Naive thymus-derived CD8-positive, alpha-beta T cell (primary cell): ENCODE measurements around the gene KLHDC8A. TPM values are rescaled to one million over a fixed set of nuclear protein-coding genes. Genes with fewer than 3 reads are reported as not detected.
"Not testable (repeated sequence)": the region's sequence is repeated elsewhere in the genome, so short reads cannot be mapped to it uniquely, and the experiment has no call there.

Experiments
- ATAC-seq, 2 donors: fragments of 150-1000 bp; cut with Tn5 transposase in 1 of 2; sonication (Bioruptor Pico), chemical (Tn5 transposase) in 1 of 2; 1 replicate in 1 of 2; 2 replicates in 1 of 2; pipeline ENCODE4 v1.10.0; 2021; ENCODE audit warnings: mild to moderate bottlenecking in 2 of 2, moderate library complexity in 2 of 2
- POLR2A ChIA-PET: fragments of 350-600 bp; sonication (Branson Sonifier 250); formaldehyde crosslinking; loops from one replicate; lab custom pipeline; 2021; ENCODE audit warnings: antibody characterized with exemption; lab: Charles Lee
- DNase-seq, 10 donors: peaks; one replicate each; pipeline versions ENCODE4 v3.0.0 to v3.0.0-alpha.2; 2020 to 2022
- H3K27ac Mint-ChIP-seq, 10 donors: one replicate each; pipeline ENCODE4 v1.8.0; 2020 to 2022; ENCODE audit warnings: mild to moderate bottlenecking in 10 of 10, mixed read lengths in 10 of 10, moderate library complexity in 4 of 10, inconsistent platforms in 1 of 10
- H3K27me3 Mint-ChIP-seq, 5 donors: one replicate each; pipeline ENCODE4 v1.8.0; 2021 to 2022; ENCODE audit warnings: mixed read lengths in 5 of 5
- H3K36me3 Mint-ChIP-seq, 3 donors: one replicate each; pipeline ENCODE4 v1.8.0; 2020 to 2022; ENCODE audit warnings: mixed read lengths in 3 of 3, mild to moderate bottlenecking in 2 of 3, inconsistent platforms in 1 of 3
- H3K4me1 Mint-ChIP-seq, 4 donors: one replicate each; pipeline ENCODE4 v1.8.0; 2021 to 2022; ENCODE audit warnings: mixed read lengths in 4 of 4
- H3K4me3 Mint-ChIP-seq, 10 donors: one replicate each; pipeline ENCODE4 v1.8.0; 2020 to 2022; ENCODE audit warnings: mild to moderate bottlenecking in 10 of 10, mixed read lengths in 10 of 10, moderate library complexity in 6 of 10, inconsistent platforms in 1 of 10
- H3K9me3 Mint-ChIP-seq, 9 donors: one replicate each; pipeline ENCODE4 v1.8.0; 2020 to 2022; ENCODE audit warnings: mixed read lengths in 9 of 9, mild to moderate bottlenecking in 3 of 9, inconsistent platforms in 1 of 9, moderate library complexity in 1 of 9
- polyA plus RNA-seq, 3 donors: library from polyadenylated mRNA; unstranded; fragments of 300-500 nt; fragmentation: Illumina TruSeq; gene quantifications; one replicate each; pipeline ENCODE4 v1.2.3, GENCODE V29; 2021
- total RNA-seq, 8 experiments: library from RNA in 2 of 8; stranded (reverse) in 2 of 8; gene quantifications; one replicate each; pipeline ENCODE4 v1.2.3 and lab custom pipeline; 2021 to 2026

KLHDC8A gene
- total and polyA plus RNA-seq, 5 experiments from 2014 or later = not detected

- peaks cover 33 to 88% (median 85%) of the 10 kb centered on the region in 4 donors for H3K4me1 Mint-ChIP-seq
- peak overlapping the region in 1 of 10 donors; percentile 18 for H3K4me3 Mint-ChIP-seq
- POLR2A ChIA-PET = interaction anchor here (3.0 to 11.3 kb wide), 5 partner anchors 9 to 24 kb away, joined by 8 to 259 read pairs (median 44); partner anchors contain the start of gene NUAK2
- not testable (repeated sequence) for DNase-seq, H3K27me3 Mint-ChIP-seq, H3K9me3 Mint-ChIP-seq, ATAC-seq
- peaks cover 0 to 20% (median 4%) of the 10 kb centered on the region in 3 donors for H3K36me3 Mint-ChIP-seq
- peak overlapping the region in 8 of 10 donors; percentile 56 to 88 (median 84) for H3K27ac Mint-ChIP-seq
Measured at GRCh38 chr1:205297546-205298177, 59.1 kb downstream of the KLHDC8A start.

DNA sequence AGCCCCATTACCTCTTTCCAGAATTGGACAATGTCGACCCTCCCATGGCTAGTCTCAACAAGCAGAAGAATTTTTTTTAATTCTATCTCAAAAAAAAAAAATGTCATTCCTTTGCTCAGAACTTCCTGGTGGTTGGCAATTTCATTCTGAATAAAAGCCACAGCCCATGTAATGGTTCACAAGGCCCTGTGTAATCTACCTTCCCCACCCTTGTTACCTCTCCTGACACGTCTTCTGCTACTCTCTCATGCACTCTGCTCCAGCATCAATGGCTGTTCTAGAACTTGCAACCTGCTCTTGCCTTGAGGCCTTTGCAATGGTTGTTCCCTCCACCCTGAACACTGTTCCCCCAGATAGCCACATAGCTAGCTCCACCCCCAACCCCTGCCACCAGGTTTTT, 60.6 kb downstream of the KLHDC8A start:
- Mint-ChIP-seq H3K9me3 (no peaks in the 10 kb centered on the region), H3K27ac (peak overlapping the region; percentile 56 to 93 (median 78)), H3K4me3 (peak overlapping the region in 7 of 10 donors; percentile 9 to 67 (median 23)), H3K36me3 (peaks cover 0 to 6% (median 0%) of the 10 kb centered on the region in 3 donors), H3K27me3 (no peaks in the 10 kb centered on the region), H3K4me1 (peaks cover 38 to 92% (median 87%) of the 10 kb centered on the region in 4 donors)
- POLR2A ChIA-PET = interaction anchor here (0.9 to 11.3 kb wide), 4 partner anchors 8 to 21 kb away, joined by 5 to 259 read pairs (median 63); partner anchors contain the start of gene NUAK2
- DNase-seq (no peak), ATAC-seq (peak; percentile 48 to 74)

DNA sequence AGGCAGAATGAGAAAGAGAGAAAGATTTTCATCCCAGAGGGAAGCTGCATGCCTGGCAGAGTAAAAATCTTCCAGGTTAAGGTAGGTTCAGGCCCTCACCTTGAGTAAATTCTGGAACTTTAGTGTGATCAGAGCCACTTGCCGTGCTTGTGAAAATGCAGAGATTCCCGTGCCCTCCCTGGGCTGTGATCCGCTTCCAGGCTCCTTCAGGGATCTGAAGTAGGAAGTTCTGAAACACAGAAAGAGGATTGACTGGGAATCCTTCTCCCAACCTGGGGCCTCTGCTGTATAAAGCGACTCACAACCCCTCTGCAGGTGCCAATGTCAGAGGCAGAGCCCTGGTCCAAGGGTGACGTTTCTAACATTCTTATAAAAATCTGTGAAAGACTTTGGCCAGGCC, 61.8 kb downstream of the KLHDC8A start:
- Mint-ChIP-seq H3K36me3 (no peaks in the 10 kb centered on the region), H3K27me3 (no peaks in the 10 kb centered on the region), H3K27ac (peak overlapping the region in 2 of 10 donors; percentile 61 to 72), H3K4me3 (no peak overlapping the region), H3K4me1 (peaks cover 35 to 87% (median 86%) of the 10 kb centered on the region in 4 donors), H3K9me3 (no peaks in the 10 kb centered on the region)
- ATAC-seq (no peak), DNase-seq (peak in 1 of 10 donors; percentile 24)
- POLR2A ChIA-PET = interaction anchor here (0.7 to 11.3 kb wide), 7 partner anchors 9 to 337 kb away, joined by 3 to 259 read pairs (median 8); partner anchors contain the start of genes ELK4 and NUAK2

DNA sequence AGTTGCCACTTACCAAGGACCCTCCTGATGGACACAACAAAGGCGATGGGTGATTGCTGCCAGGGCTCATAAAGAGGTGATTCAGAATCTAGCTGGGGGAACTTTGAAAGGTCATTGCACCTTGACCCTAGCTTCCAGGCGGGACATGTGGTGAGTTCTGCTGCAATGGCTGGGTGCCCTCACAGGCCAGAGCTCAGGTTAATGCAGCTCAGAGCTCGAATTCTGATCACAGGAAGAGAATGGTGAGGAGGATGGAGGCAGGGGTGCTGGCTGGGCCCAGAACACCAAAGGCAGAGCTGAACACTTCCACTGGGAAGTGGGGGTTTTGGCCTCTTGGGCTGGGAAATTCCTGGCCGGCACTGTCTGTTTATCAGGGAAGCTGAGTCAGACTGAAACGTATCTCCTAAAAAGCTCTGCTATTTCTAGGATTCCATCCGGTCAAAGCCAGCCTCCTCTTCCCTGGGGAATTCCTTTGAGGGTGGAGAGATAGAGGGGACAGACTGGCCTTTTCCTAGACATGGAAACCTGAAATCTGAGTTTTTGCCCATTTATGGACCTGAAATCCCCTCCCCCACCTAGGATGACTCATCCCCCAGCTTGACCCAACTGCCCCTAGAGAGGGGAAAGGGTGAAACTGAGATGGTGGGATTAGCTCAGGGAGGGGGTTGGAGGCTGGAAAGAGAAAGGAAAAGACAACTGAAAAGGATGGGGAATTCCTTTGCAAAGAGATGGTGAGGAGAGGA, 62.4 kb downstream of the KLHDC8A start:
- peak overlapping the region in 8 of 10 donors; percentile 54 to 92 (median 68) for H3K27ac Mint-ChIP-seq
- ATAC-seq (no peak), DNase-seq (no peak)
- peak overlapping the region in 3 of 10 donors; percentile 4 to 58 (median 15) for H3K4me3 Mint-ChIP-seq
- H3K9me3 Mint-ChIP-seq = no peaks in the 10 kb centered on the region
- POLR2A ChIA-PET = interaction anchor here (0.5 to 11.3 kb wide), 8 partner anchors 9 to 1500 kb away, joined by 3 to 259 read pairs (median 8); partner anchors contain the start of genes ELK4 and NUAK2
- peaks cover 35 to 87% (median 86%) of the 10 kb centered on the region in 4 donors for H3K4me1 Mint-ChIP-seq
- H3K36me3 Mint-ChIP-seq = no peaks in the 10 kb centered on the region
- no peaks in the 10 kb centered on the region for H3K27me3 Mint-ChIP-seq

- no peaks in the 10 kb centered on the region for H3K9me3 Mint-ChIP-seq
Measured at GRCh38 chr1:205293350-205294074, 63.2 kb downstream of the KLHDC8A start.

GRCh38 chr1:205291596-205291995, 65.1 kb downstream of the KLHDC8A start:
- Mint-ChIP-seq H3K36me3 (no peaks in the 10 kb centered on the region), H3K4me3 (peak overlapping the region in 3 of 10 donors; percentile 16 to 66 (median 28)), H3K27ac (peak overlapping the region in 9 of 10 donors; percentile 21 to 86 (median 71)), H3K9me3 (no peaks in the 10 kb centered on the region), H3K4me1 (peaks cover 41 to 87% (median 86%) of the 10 kb centered on the region in 4 donors), H3K27me3 (peaks cover 0 to 2% (median 0%) of the 10 kb centered on the region in 5 donors)
- POLR2A ChIA-PET = interaction anchor here (1.3 to 11.3 kb wide), 2 partner anchors 9 to 25 kb away, joined by 4 to 259 read pairs; partner anchors contain the start of gene NUAK2
- DNase-seq (no peak), ATAC-seq (no peak)

More at GRCh38 chr1:205293350-205294074, 63.2 kb downstream of the KLHDC8A start:
- Mint-ChIP-seq H3K27ac (peak overlapping the region in 9 of 10 donors; percentile 28 to 92 (median 72)), H3K4me3 (peak overlapping the region in 3 of 10 donors; percentile 19 to 58 (median 39)), H3K27me3 (no peaks in the 10 kb centered on the region), H3K36me3 (no peaks in the 10 kb centered on the region), H3K4me1 (peaks cover 35 to 87% (median 86%) of the 10 kb centered on the region in 4 donors)
- no peak for ATAC-seq
- no peak for DNase-seq
- POLR2A ChIA-PET = interaction anchor here (0.7 to 11.3 kb wide), 8 partner anchors 9 to 338 kb away, joined by 3 to 259 read pairs (median 6); partner anchors contain the start of genes ELK4 and NUAK2

DNA sequence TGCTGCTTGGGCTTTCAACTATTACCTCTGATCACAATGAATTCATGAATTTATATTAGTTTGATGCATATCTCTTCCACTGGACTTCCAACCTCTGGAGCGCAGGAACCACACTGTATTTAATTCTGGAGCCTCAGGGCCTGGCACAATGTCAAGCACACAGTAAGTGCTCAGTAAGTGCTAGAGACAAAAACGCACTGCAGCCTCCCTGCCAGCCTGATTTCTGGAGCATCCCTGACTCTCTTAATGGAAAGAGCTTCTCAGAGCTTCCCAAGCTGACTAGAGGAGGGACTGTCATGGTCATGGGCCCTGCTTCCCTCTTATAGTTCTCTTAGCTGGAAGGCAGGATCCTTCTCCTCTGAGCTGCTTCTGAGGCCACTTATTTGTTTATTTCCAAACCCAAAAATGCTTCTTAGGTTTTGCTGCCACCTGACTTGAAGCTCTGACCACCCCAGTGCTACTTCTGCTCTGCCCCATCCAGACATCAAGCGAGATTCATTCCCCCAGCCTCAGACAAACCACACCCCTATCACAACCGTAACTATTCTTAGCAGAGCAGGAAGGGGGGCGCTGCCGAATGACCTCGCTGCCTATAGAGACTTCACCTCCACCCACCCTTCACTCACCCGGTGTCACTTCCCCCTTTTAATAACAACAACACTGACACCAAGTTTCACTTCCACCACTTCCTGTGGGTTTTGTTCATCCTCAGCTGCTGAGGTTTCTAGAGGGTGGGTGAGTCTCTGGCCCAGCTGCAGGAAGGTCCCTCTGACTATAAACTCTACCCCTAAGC, 68.8 kb downstream of the KLHDC8A start:
- DNase-seq = peak; percentile 51 to 95 (median 86)
- Mint-ChIP-seq H3K9me3 (peaks cover 0 to 3% (median 0%) of the 10 kb centered on the region in 9 donors), H3K27me3 (peaks cover 0 to 3% (median 0%) of the 10 kb centered on the region in 5 donors), H3K4me1 (peaks cover 41 to 90% (median 89%) of the 10 kb centered on the region in 4 donors), H3K36me3 (no peaks in the 10 kb centered on the region), H3K4me3 (peak overlapping the region; percentile 63 to 91 (median 79)), H3K27ac (peak overlapping the region; percentile 88 to 100 (median 95))
- ATAC-seq = peak; percentile 63 to 75
- POLR2A ChIA-PET = interaction anchor here (0.6 to 10.1 kb wide), 16 partner anchors 9 to 1997 kb away, joined by 3 to 467 read pairs (median 6); partner anchors contain the start of genes MDM4 and NUAK2

- H3K4me3 Mint-ChIP-seq = peak overlapping the region; percentile 63 to 91 (median 79)
- ATAC-seq (no peak), DNase-seq (no peak)
- H3K27me3 Mint-ChIP-seq = peaks cover 0 to 3% (median 0%) of the 10 kb centered on the region in 5 donors
- POLR2A ChIA-PET = interaction anchor here (1.7 to 10.1 kb wide), 9 partner anchors 12 to 771 kb away, joined by 6 to 467 read pairs (median 29); partner anchors contain the start of genes MDM4, NUAK2 and TMCC2
- peaks cover 0 to 3% (median 0%) of the 10 kb centered on the region in 9 donors for H3K9me3 Mint-ChIP-seq
- no peaks in the 10 kb centered on the region for H3K36me3 Mint-ChIP-seq
- peak overlapping the region; percentile 91 to 100 (median 95) for H3K27ac Mint-ChIP-seq
- H3K4me1 Mint-ChIP-seq = peaks cover 45 to 94% (median 89%) of the 10 kb centered on the region in 4 donors
Measured at GRCh38 chr1:205287076-205287475, 69.6 kb downstream of the KLHDC8A start.

- POLR2A ChIA-PET = interaction anchor here (0.7 to 10.1 kb wide), 12 partner anchors 11 to 770 kb away, joined by 3 to 467 read pairs (median 20); partner anchors contain the start of genes MDM4, NUAK2 and TMCC2
- ATAC-seq (peak in 1 of 2 donors; percentile 10), DNase-seq (peak; percentile 25 to 81 (median 61))
- peak overlapping the region; percentile 91 to 100 (median 95) for H3K27ac Mint-ChIP-seq
- peaks cover 0 to 3% (median 0%) of the 10 kb centered on the region in 9 donors for H3K9me3 Mint-ChIP-seq
- H3K27me3 Mint-ChIP-seq = peaks cover 0 to 3% (median 0%) of the 10 kb centered on the region in 5 donors
- H3K4me1 Mint-ChIP-seq = peaks cover 41 to 92% (median 84%) of the 10 kb centered on the region in 4 donors
- H3K4me3 Mint-ChIP-seq = peak overlapping the region; percentile 63 to 91 (median 79)
- no peaks in the 10 kb centered on the region for H3K36me3 Mint-ChIP-seq
Measured at GRCh38 chr1:205286335-205286950, 70.3 kb downstream of the KLHDC8A start.
